CD14-positive monocyte (primary cell): Measurements from ENCODE around the gene SLC14A1. TPM values are rescaled to one million over a fixed set of nuclear protein-coding genes. Genes with fewer than 3 reads are reported as not detected.
A peak's percentile ranks its signal among the peaks of the same experiment; 100 is the strongest.

Experiments
- DNase-seq, 3 donors: peaks; one replicate each; pipeline ENCODE4 v3.0.0-alpha.2; 2011 to 2022
- H2AFZ ChIP-seq: 2 replicates; pipeline ENCODE4 v1.6.0; 2012; ENCODE audit warnings: mild to moderate bottlenecking, low read depth, low read length, inconsistent platforms; ENCODE audit not compliant: insufficient read depth, poor library complexity, severe bottlenecking
- H3K27ac ChIP-seq, 2 donors: 1 replicate in 1 of 2; 2 replicates in 1 of 2; pipeline ENCODE4 v1.5.1; 2012 to 2013; ENCODE audit warnings: low read length in 2 of 2, control low read depth in 1 of 2, inconsistent platforms in 1 of 2, low read depth in 1 of 2, mild to moderate bottlenecking in 1 of 2
- H3K27me3 ChIP-seq, 2 donors: one replicate each; pipeline versions ENCODE4 v1.6.0 to v1.6.1; 2011 to 2013; ENCODE audit warnings: low read length in 2 of 2; ENCODE audit not compliant: control insufficient read depth in 2 of 2, insufficient read depth in 2 of 2
- H3K36me3 ChIP-seq, 2 donors: replicated peaks in 1 of 2; 1 replicate in 1 of 2; 2 replicates in 1 of 2; pipeline versions ENCODE4 v1.5.1 to v1.6.1; 2012 to 2013; ENCODE audit warnings: low read length in 2 of 2, control low read depth in 1 of 2, inconsistent platforms in 1 of 2, mild to moderate bottlenecking in 1 of 2; ENCODE audit not compliant: insufficient read depth in 2 of 2, control insufficient read depth in 1 of 2
- H3K4me1 ChIP-seq, 2 donors: 1 replicate in 1 of 2; 2 replicates in 1 of 2; pipeline versions ENCODE4 v1.5.1 to v1.6.1; 2012 to 2013; ENCODE audit warnings: low read length in 2 of 2, control low read depth in 1 of 2, inconsistent platforms in 1 of 2, mild to moderate bottlenecking in 1 of 2, moderate library complexity in 1 of 2; ENCODE audit not compliant: insufficient read depth in 2 of 2, control insufficient read depth in 1 of 2
- H3K4me2 ChIP-seq: replicated peaks from 2 replicates; pipeline ENCODE3; 2012; ENCODE audit warnings: low read length, moderate library complexity, mild to moderate bottlenecking; ENCODE audit not compliant: poor library complexity, severe bottlenecking; ENCODE audit errors: extremely low read depth
- H3K4me3 ChIP-seq, 3 experiments: fragments of 200-600 bp in 1 of 3; sonication (generic) in 1 of 3; replicated peaks in 1 of 3; 1 replicate in 2 of 3; 2 replicates in 1 of 3; pipeline ENCODE4 v1.5.1; 2011 to 2013; ENCODE audit warnings: low read length in 3 of 3, mild to moderate bottlenecking in 3 of 3, control low read depth in 2 of 3, low read depth in 2 of 3, inconsistent platforms in 1 of 3, moderate library complexity in 1 of 3
- H3K79me2 ChIP-seq: 2 replicates; pipeline ENCODE4 v1.6.0; 2012; ENCODE audit warnings: mild to moderate bottlenecking, control low read depth, inconsistent platforms, low read length, moderate library complexity; ENCODE audit not compliant: insufficient read depth
- H3K9ac ChIP-seq: 2 replicates; pipeline ENCODE4 v1.6.0; 2017; ENCODE audit warnings: low read length, mild to moderate bottlenecking; ENCODE audit not compliant: insufficient read depth, poor library complexity, severe bottlenecking
- H3K9me3 ChIP-seq, 2 donors: replicated peaks in 1 of 2; 1 replicate in 1 of 2; 2 replicates in 1 of 2; pipeline versions ENCODE4 v1.5.1 to v1.6.1; 2012 to 2013; ENCODE audit warnings: low read length in 2 of 2, control low read depth in 1 of 2; ENCODE audit not compliant: control insufficient read depth in 1 of 2, insufficient read depth in 1 of 2
- H4K20me1 ChIP-seq: 2 replicates; pipeline ENCODE4 v1.6.0; 2012; ENCODE audit warnings: mild to moderate bottlenecking, low read length, control low read depth, moderate library complexity; ENCODE audit not compliant: insufficient read depth
- H3K27ac Mint-ChIP-seq, 7 donors: one replicate each; pipeline ENCODE4 v1.8.0; 2020; ENCODE audit warnings: mild to moderate bottlenecking in 7 of 7, mixed read lengths in 7 of 7, moderate library complexity in 6 of 7, inconsistent platforms in 2 of 7
- H3K27me3 Mint-ChIP-seq, 3 donors: one replicate each; pipeline ENCODE4 v1.8.0; 2021 to 2022; ENCODE audit warnings: low read depth in 3 of 3, mild to moderate bottlenecking in 3 of 3, mixed read lengths in 3 of 3, moderate library complexity in 3 of 3, inconsistent platforms in 1 of 3
- H3K36me3 Mint-ChIP-seq, 2 donors: one replicate each; pipeline ENCODE4 v1.8.0; 2020; ENCODE audit warnings: mixed read lengths in 2 of 2, inconsistent platforms in 1 of 2, mild to moderate bottlenecking in 1 of 2
- H3K4me1 Mint-ChIP-seq: one replicate; pipeline ENCODE4 v1.8.0; 2020; ENCODE audit warnings: mild to moderate bottlenecking, mixed read lengths
- H3K4me3 Mint-ChIP-seq, 2 donors: one replicate each; pipeline ENCODE4 v1.8.0; 2020; ENCODE audit warnings: mild to moderate bottlenecking in 2 of 2, mixed read lengths in 2 of 2, moderate library complexity in 1 of 2
- H3K9me3 Mint-ChIP-seq, 7 donors: one replicate each; pipeline ENCODE4 v1.8.0; 2020 to 2022; ENCODE audit warnings: mixed read lengths in 7 of 7, mild to moderate bottlenecking in 6 of 7, moderate library complexity in 6 of 7, inconsistent platforms in 2 of 7
- WGBS: methylation state at CpG from one replicate; pipeline ENCODE4 v1.1.5; 2013; ENCODE audit warnings: missing lambda C conversion rate; ENCODE audit not compliant: insufficient coverage; 5-methylcytosine and 5-hydroxymethylcytosine counted together
- intact Hi-C, 2 donors: fragments of 100-400 bp; cut with micrococcal nuclease; formaldehyde crosslinking; loops; one replicate each; pipeline versions ENCODE4 v1.15.0 to v1.15.1; 2023
- polyA plus RNA-seq, 3 donors: library from polyadenylated mRNA; depleted of rRNA in 1 of 3; unstranded in 2 of 3; stranded (reverse) in 1 of 3; fragments of 300-500 nt in 2 of 3; fragments of >200 nt in 1 of 3; fragmentation: Illumina TruSeq in 2 of 3; gene quantifications; 1 replicate in 2 of 3; 2 replicates in 1 of 3; pipeline ENCODE4 v1.2.3, GENCODE V29; 2012 to 2021
- TF ChIP-seq, protein P1 (sequence below): fragments of 200-600 bp; IDR thresholded peaks from one replicate; pipeline ENCODE4 v1.8.0; 2022; ENCODE audit warnings: antibody characterized with exemption, mild to moderate bottlenecking

SLC14A1 gene
- polyA plus RNA-seq, 3 donors, result not detected

DNA sequence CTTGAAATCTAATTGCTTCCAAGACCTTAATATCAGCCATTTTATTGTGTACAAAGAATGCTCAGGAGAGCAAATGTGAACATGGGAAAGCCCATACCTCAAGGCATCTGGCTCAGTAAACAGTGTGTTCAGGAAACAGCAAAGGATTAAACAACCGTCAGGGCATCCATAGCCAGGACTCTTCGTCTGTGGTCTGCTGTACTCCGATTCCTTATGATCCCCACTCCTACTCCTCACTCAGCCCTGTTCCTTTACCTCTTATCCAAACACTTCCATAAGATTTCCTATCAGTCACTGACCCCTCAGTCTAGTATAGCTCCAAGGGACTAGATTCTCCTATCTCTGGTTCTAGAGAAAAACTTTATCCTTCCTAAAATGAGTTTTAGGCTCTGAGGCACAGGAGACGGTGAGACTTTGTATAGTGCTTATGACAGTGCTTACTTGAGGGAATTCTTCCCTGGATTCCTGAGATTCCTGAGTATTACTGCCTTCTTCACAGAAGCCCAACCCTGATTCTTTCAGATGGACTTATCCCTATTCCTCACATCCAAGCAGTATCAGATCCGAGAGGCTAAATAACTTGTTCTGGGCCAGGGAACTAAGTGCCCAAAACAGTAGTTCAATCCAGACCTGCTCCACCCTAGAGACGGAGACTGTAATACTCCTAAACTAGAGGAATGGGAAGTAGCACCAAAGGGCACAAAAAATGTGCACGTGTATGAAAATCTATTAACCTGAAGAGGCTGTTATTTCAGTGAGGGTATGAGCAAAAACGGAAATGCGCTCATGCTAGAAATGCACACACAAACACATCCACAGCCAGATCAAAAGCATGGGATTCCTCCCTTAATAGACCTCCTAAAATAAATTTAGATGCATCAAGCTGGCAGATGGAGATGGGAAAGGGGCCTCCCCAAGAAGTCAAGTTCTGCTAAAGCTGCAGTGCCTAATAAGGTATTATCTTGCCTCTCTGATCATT lies 59.4 kb downstream of the SLC14A1 start:
- Histone ChIP-seq H3K9me3 (no peaks in the 10 kb centered on the region), H3K9ac (no peak overlapping the region), H4K20me1 (no peaks in the 10 kb centered on the region), H3K4me1 (no peaks in the 10 kb centered on the region), H3K27me3 (no peaks in the 10 kb centered on the region), H3K27ac (no peak overlapping the region), H3K4me2 (no peak overlapping the region), H3K4me3 (no peak overlapping the region), H3K79me2 (no peaks in the 10 kb centered on the region), H2AFZ (no peak overlapping the region), H3K36me3 (no peaks in the 10 kb centered on the region)
- Mint-ChIP-seq H3K36me3 (no peaks in the 10 kb centered on the region), H3K4me3 (no peak overlapping the region), H3K9me3 (no peaks in the 10 kb centered on the region), H3K27ac (no peak overlapping the region), H3K27me3 (peaks cover 0 to 5% (median 3%) of the 10 kb centered on the region in 3 donors), H3K4me1 (no peaks in the 10 kb centered on the region)
- DNase-seq, result no peak
- 100% methylated on average over 4 of the region's 9 CpGs for WGBS
- intact Hi-C loops, result no loop called here
- TF ChIP-seq, protein P1, sequence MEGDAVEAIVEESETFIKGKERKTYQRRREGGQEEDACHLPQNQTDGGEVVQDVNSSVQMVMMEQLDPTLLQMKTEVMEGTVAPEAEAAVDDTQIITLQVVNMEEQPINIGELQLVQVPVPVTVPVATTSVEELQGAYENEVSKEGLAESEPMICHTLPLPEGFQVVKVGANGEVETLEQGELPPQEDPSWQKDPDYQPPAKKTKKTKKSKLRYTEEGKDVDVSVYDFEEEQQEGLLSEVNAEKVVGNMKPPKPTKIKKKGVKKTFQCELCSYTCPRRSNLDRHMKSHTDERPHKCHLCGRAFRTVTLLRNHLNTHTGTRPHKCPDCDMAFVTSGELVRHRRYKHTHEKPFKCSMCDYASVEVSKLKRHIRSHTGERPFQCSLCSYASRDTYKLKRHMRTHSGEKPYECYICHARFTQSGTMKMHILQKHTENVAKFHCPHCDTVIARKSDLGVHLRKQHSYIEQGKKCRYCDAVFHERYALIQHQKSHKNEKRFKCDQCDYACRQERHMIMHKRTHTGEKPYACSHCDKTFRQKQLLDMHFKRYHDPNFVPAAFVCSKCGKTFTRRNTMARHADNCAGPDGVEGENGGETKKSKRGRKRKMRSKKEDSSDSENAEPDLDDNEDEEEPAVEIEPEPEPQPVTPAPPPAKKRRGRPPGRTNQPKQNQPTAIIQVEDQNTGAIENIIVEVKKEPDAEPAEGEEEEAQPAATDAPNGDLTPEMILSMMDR, result no peak

DNA sequence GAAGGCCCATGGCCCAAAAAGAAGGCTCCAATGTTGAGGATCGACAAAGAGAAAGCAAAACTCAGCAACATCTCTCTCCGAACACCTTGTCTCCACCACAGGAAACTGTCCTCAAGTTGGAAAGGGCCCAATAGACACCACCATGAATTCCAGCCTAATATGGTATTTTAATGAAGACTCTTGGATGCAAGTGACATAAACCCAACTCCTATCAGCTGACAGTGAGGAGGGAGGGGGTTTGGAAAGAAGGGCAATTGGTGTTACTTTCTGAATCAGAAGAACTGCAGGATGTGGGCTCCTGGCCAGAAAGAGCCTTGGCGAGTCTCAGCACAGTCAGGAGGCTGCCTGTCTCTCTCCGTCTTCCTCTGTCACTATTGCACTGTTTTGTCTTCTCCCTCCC lies 61.2 kb downstream of the SLC14A1 start:
- Histone ChIP-seq H3K27ac (no peak overlapping the region), H2AFZ (peak overlapping the region; percentile 51), H3K4me2 (no peak overlapping the region)

More for the DNA sequence above, 61.2 kb downstream of the SLC14A1 start:
- Histone ChIP-seq H3K9me3 (no peaks in the 10 kb centered on the region), H4K20me1 (no peaks in the 10 kb centered on the region), H3K79me2 (no peaks in the 10 kb centered on the region), H3K4me3 (no peak overlapping the region), H3K9ac (no peak overlapping the region), H3K27me3 (no peaks in the 10 kb centered on the region), H3K36me3 (no peaks in the 10 kb centered on the region), H3K4me1 (no peaks in the 10 kb centered on the region)
- intact Hi-C loops, result no loop called here
- no peak for DNase-seq
- Mint-ChIP-seq H3K36me3 (no peaks in the 10 kb centered on the region), H3K27me3 (peaks cover 0 to 5% (median 0%) of the 10 kb centered on the region in 3 donors), H3K9me3 (no peaks in the 10 kb centered on the region), H3K27ac (no peak overlapping the region), H3K4me1 (no peaks in the 10 kb centered on the region), H3K4me3 (no peak overlapping the region)
- 19% methylated on average over 3 of the region's 4 CpGs for WGBS
- TF ChIP-seq, protein P1, result no peak
